NAMALWA (cell line): ENCODE measurements around the gene KCNMA1.
"Not testable (repeated sequence)": the region's sequence is repeated elsewhere in the genome, so short reads cannot be mapped to it uniquely, and the experiment has no call there.

Experiments used
- DNase-seq: peaks from one replicate; pipeline ENCODE4 v3.0.0-alpha.2; 2015; ENCODE audit warnings: low spot score

KCNMA1 gene

DNA sequence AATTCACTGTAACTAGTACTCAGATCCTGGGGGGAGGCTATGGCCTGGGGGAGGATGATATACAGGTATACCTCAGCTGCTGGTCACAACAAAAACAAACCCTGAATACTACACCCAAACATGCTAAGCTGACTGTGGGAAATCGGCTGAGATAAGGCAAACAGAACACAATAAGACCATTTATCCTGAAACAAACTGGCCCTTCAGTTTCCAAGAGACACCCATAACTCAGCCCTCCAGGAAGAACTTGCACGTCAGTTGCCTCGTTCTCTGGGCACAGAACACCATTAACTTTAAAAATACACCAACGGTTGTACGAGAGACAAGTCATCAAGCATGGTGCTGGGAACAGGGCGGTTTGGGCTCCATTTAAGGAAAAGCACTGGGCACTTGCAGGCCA, 24.1 kb upstream of the KCNMA1 start:
- no peak for DNase-seq

- no peak for DNase-seq
Measured at GRCh38 chr10:77661100-77661499, 23.5 kb upstream of the KCNMA1 start.

DNA sequence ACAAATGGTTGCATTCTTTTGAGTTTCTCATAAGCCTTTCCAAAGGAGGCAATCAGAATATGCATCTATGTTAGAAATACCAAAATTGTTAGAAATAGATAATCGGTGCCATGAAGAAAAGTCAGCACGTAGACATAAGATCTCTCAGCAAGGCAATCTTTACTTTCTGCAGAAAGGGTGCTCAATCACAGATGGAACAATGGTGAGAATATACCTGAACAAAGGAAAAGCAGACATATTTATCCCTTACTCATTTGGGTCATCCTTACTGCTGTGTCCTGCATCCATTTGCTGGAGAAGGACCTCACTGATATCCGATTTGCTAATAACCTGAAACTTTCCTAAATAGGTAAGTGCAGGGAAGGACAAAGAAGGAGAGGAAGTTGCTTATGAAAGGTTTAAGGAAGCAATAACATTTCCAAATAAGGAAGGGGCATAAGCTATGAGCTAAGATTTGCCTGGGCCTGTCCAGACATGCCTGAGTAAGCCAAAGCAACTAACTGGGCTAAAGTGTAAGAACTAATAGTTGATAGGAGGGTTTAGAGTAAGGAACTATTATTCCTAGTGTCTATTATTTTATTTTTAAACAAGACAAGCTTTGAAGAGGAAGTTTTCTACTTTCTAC, 21.6 kb upstream of the KCNMA1 start:
- not testable (repeated sequence) for DNase-seq

DNA sequence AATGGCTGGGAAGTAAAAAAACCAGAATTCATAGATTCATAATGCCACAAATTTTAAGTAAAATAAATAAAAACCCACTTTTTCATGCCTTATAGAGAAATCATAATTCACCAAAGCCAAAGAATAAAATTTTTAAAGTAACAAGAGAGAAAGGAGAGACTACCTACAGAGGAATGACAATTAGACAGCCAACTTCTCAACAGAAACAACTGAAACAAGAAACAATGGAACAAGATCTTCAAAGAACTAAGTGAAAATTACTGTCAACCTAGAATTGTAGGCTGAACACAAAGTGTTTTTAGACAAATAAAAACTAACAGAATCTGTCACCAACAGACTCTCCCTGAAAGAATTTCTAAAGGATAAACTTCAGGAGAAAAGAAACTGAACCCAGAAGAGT, 15.6 kb upstream of the KCNMA1 start:
- no peak for DNase-seq

DNA sequence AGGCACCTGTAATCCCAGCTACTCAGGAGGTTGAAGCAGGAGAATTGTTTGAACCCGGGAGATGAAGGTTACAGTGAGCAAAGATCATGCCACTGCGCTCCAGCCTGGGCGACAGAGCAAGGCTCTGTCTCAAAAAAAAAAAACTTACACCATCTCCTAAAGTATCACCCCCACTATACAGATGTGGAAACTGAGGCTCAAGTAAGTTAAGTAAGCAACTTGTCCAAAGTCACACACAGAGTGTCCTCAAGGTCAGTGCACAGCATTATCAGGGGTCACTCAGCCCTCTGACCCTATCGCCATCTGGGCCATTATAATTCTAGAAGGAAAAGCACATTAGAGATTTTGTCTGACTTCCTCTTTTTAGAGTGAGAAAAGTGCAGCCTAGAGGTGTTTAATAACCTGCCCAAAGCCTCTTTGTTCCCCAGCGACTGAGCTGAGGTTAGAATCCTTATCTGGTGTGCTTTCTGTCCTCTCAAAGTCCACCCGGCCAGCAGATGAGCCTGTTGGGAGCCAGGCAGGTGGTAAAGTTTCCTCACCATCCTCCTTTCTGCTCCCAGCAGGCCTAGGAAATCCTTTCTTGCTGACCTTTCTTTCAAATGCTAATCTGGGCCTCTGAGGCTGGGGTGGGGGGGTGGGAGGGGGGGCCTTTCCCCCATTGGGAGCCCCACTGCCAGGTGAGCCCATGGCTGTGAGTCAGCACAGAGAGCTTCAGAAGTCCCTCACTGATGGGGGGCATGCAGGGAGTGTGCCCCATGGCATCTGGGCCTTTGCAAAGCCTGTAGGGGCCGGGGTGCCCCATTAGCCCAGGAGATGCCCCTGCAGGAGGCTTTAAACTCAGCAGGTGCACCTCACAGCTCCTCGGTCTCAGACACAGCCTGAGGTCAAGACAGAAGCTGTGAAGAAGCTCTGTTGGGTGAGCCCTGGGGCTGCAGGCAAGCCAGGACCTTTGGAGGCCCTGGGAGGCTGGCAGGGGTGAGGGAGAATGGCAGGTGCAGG, 12.0 kb upstream of the KCNMA1 start:
- DNase-seq: no peak

- DNase-seq: no peak
Measured at GRCh38 chr10:77648472-77648871, 10.9 kb upstream of the KCNMA1 start.

DNA sequence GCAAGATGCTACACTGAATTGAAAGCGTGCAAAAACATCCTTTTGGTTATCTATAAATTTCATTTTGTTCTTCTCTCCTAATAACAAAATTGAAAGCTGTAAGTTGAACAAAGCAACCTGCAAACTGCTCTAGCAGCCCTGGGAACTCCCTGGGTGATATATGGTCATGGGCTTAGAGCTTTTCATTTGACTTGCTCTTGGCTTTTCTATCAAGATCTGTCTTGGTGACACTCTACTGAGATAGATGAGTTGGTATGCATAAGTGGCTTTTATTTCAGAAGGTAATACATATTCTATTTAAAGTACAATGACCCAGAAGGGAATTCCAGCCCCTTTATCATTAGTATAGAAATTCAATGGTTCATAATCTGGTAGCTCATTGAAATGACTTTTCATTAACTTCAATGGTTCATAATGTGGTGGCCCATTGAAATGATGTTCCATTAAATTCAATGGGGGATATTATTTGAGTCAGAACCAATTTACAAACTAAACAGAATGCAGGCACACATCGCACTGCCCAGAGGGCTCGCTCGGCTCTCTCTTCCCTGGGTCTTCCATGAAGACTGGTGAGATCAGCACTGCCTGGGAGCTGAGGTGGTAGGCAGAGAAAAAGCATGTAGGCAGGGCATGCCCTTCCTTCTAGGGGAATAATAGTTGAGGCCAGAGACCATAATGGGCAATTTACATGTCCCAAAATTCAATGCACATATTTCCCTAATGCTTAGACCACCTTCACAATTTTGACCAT, 10.1 kb upstream of the KCNMA1 start:
- no peak for DNase-seq

DNA sequence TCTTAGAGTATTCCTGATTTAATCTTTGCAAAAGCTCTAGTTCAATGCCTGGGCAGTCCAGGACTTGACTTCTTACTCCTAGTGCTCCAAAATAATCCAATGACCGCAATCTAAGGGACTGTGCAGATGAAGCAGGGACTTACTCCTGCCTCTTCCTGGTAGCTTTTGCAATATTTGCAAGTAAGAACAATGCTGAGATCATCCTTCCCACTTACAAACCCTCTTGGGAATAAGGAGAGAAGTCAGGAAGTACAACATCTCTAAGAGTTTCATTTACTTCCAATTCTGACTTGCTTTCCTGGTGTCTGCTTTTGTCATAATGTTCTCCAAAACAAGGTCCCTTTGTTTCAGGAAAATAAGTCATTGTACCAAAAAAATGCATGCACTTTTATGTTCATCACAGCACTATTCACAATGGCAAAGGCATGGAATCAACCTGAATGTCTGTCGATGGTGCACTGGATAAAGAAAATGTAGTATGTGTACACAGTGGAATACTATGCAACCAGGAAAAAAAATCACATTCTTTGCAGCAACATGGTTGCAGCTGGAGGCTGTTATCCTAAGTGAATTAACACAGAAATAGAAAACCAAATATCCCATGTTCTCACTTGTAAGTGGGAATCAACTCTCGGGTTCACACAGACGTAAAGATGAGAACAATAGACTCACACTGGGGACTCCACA, 7.1 kb upstream of the KCNMA1 start:
- no peak for DNase-seq

GRCh38 chr10:77643795-77644468, 6.3 kb upstream of the KCNMA1 start:
- DNase-seq: peak; percentile 58

- peak; percentile 67 for DNase-seq
Measured at GRCh38 chr10:77641788-77642397, 4.3 kb upstream of the KCNMA1 start.

DNA sequence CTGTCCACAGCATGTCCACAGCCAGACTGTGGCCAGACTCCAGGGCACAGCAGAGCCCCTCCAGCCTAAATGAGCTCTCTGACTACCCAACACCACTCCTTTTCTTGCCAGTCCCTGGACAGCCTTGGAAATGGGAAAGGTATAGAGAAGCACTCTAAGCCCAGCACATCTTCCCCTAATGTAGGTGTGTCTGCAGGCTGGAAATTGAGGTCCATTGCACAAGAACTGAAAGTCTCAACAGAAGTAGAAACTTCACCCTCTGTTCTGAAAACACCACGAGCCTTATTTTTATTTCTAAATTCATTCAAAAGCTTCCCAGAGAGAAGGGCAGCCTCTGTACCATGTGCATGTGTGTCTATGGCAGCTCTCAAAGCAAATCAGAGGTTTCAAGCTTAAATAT, 3.7 kb upstream of the KCNMA1 start:
- peak; percentile 1 for DNase-seq

DNA sequence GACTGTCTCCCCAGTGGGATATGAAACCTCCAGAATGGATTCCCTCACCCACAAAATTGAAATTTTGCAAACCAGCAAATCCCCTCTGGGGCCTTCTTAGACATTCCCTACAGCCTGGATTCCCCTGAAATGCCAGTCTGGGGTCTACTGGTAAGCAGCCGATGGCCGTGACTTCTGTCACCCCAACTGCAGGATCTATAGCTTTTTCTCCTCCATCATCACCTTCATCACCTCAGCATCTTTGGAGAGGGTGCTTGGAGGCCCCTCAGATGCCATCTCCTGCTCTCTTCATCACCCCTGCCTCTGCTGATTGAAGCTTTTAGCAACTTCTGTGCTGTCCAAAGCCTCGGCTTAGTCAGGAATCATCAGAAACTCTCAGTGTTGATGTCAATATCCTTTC, 2.6 kb upstream of the KCNMA1 start:
- no peak for DNase-seq

DNA sequence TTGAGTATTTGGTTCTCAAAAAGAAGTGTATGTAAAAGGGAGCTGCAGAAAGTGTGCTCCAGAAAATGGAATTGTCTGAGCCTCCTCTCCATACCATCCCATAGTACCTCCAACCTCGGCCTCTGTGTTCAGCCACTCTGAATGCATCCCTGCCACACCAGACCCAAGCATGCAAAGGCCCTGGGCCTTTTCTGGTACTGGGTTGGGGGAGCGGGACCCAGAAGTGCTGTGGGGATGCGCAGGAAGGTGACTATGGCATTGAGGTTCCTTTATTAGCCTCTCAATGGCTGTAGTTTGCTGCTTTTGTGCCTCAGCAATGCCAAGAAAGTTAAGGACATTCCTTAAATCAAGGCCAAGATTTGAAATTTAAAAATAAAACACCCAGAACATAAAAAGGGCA, 2.1 kb upstream of the KCNMA1 start:
- no peak for DNase-seq

DNA sequence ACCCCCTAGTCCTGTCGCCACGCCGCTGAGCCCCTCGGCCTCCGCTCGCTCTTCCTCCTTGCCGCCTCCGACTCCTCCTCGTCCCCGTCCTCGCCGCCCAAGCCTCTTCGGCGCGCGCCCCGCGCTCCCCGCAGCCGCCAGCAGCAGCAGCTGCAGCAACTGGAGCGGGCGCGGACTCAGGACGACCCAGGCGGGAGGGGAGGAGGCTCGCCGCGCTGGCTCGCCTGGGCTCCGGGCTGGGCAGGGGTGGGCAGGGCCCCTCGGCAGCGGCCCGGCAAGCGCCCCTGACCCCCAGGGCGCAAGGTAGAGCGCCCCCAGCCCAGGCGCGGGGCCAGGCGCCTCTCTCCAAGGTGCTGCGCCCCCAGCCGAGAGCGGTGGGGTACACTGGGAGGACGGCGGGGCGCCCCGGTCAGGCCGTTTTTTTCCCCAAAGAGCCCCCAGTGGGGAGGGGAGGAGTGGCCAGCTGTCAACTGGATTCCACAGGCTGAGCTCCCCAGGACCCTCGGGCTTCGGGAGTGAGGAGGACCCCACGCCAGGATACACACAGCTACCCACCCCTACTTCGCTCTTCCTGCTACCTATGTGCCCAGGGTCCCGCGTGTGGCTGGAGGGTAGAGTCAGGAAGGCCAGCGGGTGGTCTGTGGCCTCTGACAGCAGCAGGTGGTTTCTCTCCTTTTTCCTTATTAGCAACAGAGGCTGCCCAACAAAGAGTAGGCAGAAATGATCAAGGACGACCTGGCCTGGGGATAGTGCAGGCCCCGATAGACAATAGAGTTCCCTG, 903 bp upstream of the KCNMA1 start:
- DNase-seq: no peak

DNA sequence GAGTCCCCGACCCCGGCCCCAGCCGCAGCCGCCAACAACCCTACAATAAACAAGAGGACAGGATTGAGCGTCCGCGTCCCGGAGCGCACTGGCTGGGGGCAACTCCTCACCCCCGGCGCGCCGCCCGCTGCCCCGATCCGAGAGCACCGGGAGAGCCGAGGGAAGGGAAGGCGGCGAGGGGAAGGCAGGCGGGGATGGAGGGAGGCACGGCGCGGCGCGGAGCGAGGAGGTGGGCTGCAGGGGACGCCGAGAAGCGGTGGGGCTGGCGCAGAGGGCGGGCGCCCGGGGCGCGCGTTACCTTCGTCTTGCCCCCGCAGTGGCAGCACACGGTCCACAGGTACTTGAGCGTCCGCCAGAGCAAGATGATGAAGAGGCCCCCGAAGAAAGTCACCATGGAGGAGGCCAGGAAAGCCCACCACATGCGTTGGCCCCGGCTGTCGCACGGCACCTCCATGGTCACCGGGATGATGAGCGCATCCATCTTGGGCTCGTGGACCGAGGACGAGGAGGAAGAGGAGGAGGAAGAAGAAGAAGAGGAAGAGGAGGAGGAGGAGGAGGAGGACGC, 559 bp downstream of the KCNMA1 start:
- DNase-seq: no peak

DNA sequence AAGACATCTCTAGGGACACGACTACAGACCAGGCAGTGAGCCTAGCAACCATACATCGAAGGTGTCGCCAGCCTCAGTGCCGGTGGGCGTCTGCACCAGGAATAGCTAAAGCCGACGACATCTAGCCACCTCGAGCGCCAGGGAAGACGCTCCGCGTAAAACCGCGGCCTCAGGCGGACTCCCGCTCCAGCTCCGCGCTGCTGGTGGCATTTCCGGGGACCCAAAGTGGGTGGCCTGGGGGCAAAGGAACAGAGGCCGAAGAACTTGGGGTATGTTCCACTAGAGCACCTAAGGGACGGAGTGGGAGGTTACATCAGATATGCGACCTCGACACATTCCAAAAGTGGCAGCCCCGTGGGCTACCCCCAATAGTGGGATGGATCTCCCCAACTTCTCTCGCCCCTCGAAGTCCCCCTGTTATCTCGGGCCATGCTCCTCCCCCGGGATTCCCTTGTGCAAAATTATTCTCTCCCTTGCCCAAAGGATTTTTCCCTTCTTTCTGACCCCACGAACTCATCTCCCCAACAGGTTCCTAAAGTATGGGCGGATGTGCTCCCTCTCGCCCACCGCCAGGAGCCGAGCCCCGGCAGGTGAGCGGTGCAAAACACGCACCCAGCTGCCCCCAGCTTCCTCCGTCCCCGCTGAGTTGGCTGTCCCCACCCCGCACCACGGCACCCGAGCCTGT, 1.2 kb downstream of the KCNMA1 start:
- DNase-seq: no peak

DNA sequence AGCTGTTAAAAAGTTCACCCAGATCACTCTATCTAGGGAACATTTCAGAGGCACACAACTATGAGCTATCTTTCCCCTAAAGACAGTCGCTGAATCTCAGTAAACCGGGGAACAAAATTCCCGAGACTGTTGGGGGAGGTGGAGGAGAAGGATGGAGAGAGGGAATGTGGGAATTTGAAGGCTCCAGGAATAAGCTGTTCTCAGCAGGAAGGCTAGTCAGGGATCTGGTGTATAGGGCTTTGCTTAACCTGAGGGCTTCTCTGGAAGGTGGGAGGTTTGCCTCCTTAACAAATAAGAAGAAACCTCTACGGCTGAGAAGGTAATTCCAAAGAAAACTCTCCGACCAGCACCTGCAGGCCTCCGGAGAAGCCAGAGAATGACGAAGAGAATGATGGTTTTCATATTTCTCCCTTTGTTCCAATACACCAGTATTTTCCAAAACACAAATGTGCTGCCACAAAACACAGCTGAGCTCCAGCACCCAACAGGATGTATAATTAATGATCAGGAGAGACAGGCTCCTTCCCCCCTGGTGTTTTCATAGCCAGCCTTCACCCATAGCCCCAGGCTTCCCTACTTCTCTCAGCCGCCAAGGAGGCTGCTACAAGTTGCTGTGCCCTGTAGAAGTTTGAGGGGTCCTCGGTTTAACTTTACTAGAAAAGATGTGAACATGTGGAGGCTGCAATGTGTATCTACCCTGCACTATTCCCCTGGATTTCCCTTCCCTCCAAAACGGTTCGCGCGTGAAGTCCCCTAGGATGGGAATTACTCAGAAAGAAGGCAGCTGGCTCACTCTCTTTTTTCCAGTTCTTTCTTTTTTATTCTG, 2.0 kb downstream of the KCNMA1 start:
- DNase-seq: no peak

DNA sequence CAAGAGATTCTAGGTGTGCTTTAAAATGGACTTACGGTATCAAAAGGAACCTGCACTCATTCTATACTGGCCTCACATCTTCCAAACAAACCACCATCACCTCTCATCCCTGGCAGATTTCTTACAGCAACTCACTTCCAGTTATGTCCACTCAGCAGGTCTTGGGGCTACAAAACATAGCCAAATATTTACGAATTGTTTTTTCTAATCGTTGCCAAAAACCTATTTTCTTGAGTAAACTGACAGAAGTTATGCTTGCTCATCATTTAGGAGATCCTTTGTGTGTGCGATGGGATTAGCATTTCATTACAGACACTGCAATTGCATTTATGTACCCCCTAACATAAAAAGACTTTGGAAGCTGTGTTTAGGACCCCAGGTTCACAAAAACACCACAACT, 2.7 kb downstream of the KCNMA1 start:
- DNase-seq: no peak
